HG03064 (cell line): ENCODE results near the gene ARHGAP26.

Experiments
- ATAC-seq: cut with Tn5 transposase; IDR thresholded peaks from one replicate; pipeline ENCODE4 v1.9.1; 2021; ENCODE audit warnings: low read depth; ENCODE audit not compliant: unreplicated experiment

ARHGAP26 gene

GRCh38 chr5:143050183-143050582, 280.0 kb downstream of the ARHGAP26 start:
- no peak for ATAC-seq

- no peak for ATAC-seq
Measured at GRCh38 chr5:143051244-143052058, 281.3 kb downstream of the ARHGAP26 start.

- no peak for ATAC-seq
Measured at GRCh38 chr5:143052967-143053682, 282.9 kb downstream of the ARHGAP26 start.

- ATAC-seq = no peak
Measured at GRCh38 chr5:143053780-143054179, 283.6 kb downstream of the ARHGAP26 start.

DNA sequence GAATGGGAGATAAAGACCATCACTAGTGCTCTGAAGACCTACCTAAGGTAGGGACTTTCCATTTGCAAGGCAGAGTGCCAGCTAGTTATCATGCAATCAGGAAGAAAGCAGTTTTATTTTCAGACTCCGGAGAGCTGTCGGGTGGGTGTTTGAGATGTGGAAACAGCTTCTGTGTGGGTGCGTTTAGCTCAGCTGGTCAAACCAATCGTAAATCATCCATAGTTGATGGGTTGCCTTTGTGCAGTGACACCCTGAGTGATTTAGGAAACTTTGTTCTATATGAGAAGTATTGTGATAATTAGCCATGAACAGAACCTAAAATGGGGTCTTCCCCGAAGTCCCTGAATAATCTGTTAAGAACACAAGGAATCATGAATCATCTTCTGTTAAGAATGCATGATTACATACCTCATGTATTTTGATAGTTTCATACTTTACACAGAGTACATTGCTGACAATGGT, 284.3 kb downstream of the ARHGAP26 start:
- ATAC-seq = peak; percentile 35

DNA sequence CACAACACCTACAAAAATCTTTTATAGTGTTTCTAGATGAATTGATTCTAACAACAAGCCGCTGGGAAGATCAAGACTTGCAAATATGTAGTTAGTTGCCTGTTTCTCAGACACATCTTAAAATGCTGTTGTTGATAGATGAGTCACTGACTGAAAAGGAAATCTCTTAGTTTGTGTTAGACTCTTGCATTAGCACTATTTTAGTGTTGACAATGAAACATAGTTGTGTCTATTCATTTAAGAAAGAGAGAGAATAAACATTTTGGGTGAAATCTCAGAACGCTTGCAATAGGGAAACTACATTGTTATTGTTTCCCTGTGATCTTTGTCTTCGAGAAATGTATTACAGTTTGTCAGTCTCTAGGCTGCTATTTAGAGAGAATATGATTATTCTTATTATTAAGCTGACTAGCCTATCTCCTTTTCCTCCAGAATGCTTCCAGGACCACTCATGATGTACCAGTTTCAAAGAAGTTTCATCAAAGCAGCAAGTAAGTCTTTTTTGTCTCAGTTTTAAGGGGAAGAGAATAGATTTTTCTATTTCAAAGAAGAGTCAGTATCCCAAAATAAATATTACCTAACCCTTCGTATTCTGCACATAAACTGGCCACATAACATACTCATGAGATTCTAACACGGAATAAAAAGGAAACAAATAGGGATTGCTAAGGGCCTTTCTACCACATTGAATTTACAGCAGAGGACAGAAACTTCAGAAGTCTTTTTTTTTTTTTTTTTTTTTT, 285.6 kb downstream of the ARHGAP26 start:
- no peak for ATAC-seq

DNA sequence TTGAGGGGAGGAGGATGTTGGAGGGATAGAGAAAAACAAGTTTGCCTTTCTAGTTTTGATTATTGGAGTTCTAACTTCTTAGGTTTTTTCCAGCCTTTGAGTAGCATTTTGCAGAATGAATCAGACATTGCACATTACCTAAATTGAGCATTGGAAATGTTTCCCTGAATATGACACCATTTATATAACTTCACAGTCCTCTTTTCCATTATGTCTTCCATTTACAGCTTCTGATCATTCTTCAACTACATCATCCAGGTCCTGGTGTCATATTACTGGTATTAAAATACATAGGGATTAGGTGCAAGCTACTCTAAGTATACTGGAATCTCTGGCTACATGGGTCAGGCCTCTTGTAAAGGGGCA, 286.1 kb downstream of the ARHGAP26 start:
- no peak for ATAC-seq

- peak; percentile 28 for ATAC-seq
Measured at GRCh38 chr5:143056792-143057579, 286.8 kb downstream of the ARHGAP26 start.

- peak; percentile 50 for ATAC-seq
Measured at GRCh38 chr5:143057580-143057999, 287.4 kb downstream of the ARHGAP26 start.

GRCh38 chr5:143059355-143059754, 289.2 kb downstream of the ARHGAP26 start:
- ATAC-seq = no peak

- ATAC-seq = no peak
Measured at GRCh38 chr5:143059976-143060765, 290.0 kb downstream of the ARHGAP26 start.

GRCh38 chr5:143061161-143061945, 291.2 kb downstream of the ARHGAP26 start:
- ATAC-seq = no peak

DNA sequence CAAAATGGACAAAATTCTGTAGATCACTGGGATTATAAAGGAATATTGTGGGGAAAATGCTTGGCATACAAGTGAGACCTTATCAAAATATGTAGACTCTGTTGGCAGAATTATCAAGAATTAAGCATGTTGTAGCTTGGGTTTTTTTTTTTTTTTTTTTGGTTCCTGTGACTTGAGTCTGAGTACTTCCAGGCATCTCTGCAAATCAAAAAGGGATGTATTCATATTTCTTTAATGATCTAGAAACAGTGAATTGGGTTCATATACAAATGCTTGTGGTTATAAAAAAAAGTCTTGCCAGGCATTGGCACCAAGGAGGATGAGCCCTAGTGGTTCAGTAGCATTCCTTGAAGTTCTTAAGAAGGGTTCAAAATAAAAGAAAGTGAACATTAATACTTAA, 292.2 kb downstream of the ARHGAP26 start:
- no peak for ATAC-seq

- ATAC-seq = no peak
Measured at GRCh38 chr5:143063175-143063970, 293.2 kb downstream of the ARHGAP26 start.

GRCh38 chr5:143064218-143064641, 294.1 kb downstream of the ARHGAP26 start:
- ATAC-seq = no peak

GRCh38 chr5:143064676-143065075, 294.5 kb downstream of the ARHGAP26 start:
- ATAC-seq = no peak

DNA sequence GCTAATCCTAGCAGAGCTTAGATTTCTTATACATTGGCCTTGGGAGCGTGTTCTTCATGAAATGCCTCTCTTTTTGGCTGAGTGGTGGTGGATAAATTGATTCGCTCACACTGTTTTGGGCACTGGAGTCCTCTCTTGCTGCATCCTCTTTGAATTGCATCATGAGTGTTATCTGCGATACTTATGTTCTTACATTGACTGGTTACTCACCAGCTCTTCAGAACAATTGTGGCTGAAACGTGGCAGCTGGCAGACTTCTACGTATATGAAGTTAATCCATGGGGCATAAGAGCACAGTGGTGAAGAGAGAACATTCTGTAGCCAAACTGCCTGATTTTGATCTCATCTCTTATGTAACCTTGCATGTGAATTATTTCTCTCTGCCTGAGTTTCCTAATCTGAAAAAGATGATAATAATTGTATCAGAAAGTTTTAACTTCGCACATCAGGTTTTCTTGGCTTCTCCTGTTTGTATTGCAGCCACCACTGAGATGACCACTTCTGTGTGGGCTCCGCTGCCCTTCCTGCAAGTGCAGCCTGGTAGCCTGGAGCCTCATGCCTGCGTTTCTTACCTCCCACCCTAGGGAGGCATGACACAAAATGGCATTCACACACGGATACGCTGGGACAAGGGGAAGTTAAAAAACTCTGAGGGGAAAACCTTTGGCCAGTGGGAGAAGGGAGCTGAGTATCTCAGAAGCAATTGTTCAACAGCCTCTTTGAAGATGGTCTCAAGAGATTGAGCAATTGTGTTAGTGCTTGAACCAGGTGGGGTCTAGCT, 295.2 kb downstream of the ARHGAP26 start:
- ATAC-seq = no peak
